Measurements from ENCODE around the gene SGO1. TPM values are rescaled to one million over a fixed set of nuclear protein-coding genes. Genes with fewer than 3 reads are reported as not detected.

SGO1 gene
- 4.7 and 16.2 TPM in 2 replicates for total RNA-seq

DNA sequence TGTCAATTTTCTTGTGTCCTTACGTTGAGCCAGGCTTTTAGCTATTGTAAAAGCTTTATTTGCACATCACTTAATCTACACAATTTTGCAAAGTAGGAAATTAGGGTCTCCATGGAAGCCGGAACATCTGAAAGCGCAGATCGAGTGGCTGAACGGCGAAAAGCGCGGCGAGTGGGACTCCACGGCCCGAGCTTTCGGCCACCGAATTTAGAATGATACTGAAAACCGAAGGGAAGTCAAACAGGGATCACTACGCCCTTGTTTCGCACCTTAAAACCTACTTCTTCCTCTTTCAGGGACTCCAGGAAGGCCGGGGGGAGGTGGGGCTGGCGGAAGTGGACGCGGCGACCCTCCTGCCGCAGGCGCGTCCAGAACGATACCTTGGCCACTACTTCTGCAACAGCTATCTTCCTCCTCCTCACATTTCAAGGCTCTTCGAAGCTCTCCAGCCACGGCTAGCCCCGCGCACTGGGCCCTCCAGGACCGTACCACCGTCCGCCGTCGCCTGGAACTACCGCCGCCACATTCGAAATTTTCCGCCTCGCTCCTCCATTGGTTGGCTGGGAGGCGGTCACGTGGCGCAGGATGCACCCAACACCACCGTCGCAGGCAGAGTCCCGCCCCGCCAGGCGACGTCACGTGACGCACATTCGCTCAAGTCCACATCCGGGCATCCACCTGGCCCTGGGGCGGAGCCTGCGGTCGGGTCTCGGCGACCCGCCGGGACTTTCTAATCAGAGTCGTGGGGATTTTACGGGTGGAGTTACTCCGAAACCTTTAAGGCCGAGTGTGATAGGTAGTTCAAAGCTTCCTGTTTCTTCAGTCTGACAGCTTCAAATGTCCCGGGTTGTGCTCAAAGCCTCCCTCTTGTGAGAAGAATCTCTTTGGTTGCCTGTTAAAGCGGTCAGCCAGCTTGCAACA is at the start of gene SGO1:
Gene SGO1, minus strand, starts transcription at position 528 of the 921 bp plus-strand sequence. CDS start 2,179 bp downstream, outside the sequence.

Other genes with a start within 250 kb of the SGO1 start
- 65.1 and 65.5 TPM in 2 replicates for gene RAB5A, start 239.1 kb downstream of the SGO1 start, total RNA-seq
- gene PP2D1, start 173.9 kb downstream of the SGO1 start, total RNA-seq: not detected in 2 replicates
- gene KAT2B, start 145.8 kb downstream of the SGO1 start, total RNA-seq: 7.1 and 10.0 TPM in 2 replicates

Measured in uterine smooth muscle cell (primary cell).